Forelimb muscle (tissue), 1 donor: ENCODE measurements around the gene MTCL1. TPM values are rescaled to one million over a fixed set of nuclear protein-coding genes. Genes with fewer than 3 reads are reported as not detected.

Experiments
- DNase-seq: peaks from one replicate; pipeline ENCODE4 v3.0.0-alpha.2; 2013; ENCODE audit warnings: low read depth
- polyA plus RNA-seq: library from polyadenylated mRNA; unstranded; fragments of 120-200 nt; gene quantifications from one replicate; pipeline ENCODE4 v1.2.1, GENCODE V29; 2013; ENCODE audit not compliant: insufficient read length

Gene MTCL1
- polyA plus RNA-seq, 1 donor = 33.0 TPM

GRCh38 chr18:8809514-8809913, 104.2 kb downstream of the MTCL1 start:
- no peak for DNase-seq

GRCh38 chr18:8810157-8810556, 104.8 kb downstream of the MTCL1 start:
- DNase-seq = no peak

DNA sequence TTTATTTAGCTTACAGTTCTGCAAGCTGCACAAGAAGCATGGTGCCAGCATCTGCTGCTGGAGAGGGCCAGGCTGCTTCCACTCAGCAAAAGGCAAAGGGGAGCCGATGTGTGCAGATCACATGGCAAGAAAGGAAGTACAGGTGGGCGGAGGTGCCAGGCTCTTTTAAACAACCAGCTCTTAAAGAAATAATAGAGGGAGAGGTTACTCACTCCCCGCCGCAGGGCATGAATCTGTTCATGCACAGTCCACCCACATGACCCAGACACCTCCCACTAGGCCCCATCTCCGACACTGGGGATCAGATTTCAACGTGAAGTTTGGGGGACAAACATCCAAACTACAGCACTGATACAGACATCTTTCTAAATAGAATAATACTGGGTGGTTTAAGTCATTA, 105.8 kb downstream of the MTCL1 start:
- DNase-seq = no peak

- DNase-seq = no peak
Observed at GRCh38 chr18:8812631-8813030, 107.3 kb downstream of the MTCL1 start.

GRCh38 chr18:8813611-8814010, 108.3 kb downstream of the MTCL1 start:
- no peak for DNase-seq

- DNase-seq = no peak
Observed at GRCh38 chr18:8814206-8814605, 108.8 kb downstream of the MTCL1 start.

- DNase-seq = no peak
Observed at GRCh38 chr18:8816220-8816619, 110.9 kb downstream of the MTCL1 start.

DNA sequence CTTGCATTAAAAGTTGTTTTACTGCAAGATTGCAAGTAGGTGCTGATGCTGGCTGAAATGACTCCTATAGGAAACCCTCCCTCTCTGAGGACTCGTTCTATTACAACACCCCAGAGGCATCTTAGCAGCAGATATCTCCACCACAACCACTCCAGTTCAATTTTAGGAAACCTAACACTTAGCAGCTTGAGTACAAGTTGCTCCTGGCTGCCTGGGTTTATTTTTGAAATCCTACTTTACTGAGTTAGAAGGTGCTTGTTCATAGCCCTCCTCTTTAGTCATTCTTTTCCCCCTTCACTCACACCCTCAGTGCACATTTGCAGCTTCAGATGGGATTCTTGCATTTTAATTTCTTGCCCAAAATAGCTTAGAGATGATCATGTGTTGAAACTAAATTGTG, 111.5 kb downstream of the MTCL1 start:
- no peak for DNase-seq

GRCh38 chr18:8818982-8819381, 113.6 kb downstream of the MTCL1 start:
- DNase-seq = no peak

GRCh38 chr18:8820396-8821082, 115.2 kb downstream of the MTCL1 start:
- no peak for DNase-seq

DNA sequence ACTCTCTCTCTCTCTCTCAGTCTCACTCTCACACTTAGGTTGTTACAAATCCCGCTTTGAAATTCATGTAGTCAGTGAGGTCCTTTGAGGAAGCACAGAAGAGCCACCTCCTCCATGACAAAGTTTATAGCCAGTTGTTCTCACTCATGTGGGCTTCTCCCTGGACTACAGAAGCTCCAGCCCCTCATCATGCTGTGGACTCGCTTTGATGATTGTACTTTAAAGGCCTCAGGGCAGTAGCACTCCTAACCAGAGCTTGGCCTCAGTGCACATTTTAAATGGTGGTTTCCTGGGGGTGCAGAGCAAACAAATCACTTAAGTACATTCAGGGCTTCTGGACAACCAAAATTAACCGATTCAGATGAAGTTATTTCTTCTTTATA, 115.7 kb downstream of the MTCL1 start:
- DNase-seq = no peak

DNA sequence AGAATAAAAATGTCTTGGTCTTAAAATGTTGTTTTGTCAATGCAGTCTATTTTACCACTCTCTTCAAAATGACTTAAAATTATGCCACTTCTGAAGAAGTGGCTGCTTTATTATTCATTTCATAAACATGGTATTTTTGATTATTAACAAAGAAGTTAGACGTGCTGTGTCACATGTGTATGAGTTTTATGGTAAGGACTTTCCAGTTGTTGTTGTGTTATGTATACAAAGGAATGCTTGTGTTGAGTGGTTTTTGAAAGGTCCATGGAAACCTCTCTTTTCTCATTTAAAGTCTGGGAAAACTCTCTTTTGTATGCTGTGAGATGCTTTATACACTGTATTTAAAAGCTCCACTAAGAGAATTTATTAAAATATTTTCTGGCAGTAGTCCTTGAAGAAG, 116.2 kb downstream of the MTCL1 start:
- DNase-seq = no peak

DNA sequence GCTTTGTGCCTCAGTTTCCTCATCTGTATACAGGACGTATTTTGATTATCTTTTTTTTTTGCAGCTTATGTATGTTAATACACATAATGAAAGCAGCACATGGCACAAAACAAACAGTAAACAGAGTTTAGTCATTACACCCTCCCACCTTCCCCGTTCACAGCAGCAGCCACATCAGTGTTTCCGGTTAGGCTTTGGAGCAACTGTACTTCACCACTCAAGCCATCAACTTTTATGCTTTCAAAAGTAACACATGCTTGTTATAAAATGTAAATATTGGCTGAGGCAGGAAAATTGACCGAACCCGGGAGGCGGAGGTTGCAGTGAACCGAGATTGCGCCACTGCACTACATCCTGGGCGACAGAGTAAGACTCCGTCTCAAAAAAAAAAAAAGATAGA, 117.3 kb downstream of the MTCL1 start:
- DNase-seq = no peak

DNA sequence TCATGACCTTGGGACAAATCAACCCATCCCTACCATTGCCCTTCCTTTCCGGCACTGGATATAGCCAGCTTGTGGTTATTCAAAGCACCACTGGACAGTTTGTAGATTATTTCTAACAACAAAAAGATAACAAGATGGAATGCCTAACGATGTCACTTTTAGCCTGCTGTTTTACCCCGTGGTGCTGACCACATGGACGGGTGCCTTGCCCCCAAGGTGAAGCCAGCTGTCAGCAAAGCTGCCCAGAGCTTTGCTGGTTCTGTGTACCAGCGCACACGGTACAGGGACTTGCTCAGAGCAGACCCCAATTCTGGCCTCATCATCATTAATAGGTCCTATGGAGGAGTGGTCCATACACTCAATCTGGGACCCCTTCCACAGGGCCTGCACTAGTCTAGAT, 118.2 kb downstream of the MTCL1 start:
- no peak for DNase-seq

GRCh38 chr18:8824846-8825245, 119.5 kb downstream of the MTCL1 start:
- DNase-seq = no peak

DNA sequence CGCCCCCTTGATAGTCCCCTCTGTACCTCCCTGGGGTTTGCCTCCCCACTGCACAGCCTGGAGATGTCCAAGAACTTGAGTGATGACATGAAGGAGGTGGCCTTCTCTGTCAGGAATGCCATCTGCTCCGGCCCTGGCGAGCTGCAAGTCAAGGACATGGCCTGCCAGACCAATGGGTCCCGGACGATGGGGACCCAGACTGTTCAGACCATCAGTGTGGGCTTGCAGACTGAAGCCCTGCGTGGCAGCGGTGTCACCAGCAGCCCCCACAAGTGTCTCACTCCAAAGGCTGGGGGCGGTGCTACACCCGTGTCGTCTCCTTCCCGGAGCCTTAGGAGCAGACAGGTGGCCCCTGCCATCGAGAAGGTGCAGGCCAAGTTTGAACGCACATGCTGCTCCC, 119.9 kb downstream of the MTCL1 start:
- DNase-seq = no peak

DNA sequence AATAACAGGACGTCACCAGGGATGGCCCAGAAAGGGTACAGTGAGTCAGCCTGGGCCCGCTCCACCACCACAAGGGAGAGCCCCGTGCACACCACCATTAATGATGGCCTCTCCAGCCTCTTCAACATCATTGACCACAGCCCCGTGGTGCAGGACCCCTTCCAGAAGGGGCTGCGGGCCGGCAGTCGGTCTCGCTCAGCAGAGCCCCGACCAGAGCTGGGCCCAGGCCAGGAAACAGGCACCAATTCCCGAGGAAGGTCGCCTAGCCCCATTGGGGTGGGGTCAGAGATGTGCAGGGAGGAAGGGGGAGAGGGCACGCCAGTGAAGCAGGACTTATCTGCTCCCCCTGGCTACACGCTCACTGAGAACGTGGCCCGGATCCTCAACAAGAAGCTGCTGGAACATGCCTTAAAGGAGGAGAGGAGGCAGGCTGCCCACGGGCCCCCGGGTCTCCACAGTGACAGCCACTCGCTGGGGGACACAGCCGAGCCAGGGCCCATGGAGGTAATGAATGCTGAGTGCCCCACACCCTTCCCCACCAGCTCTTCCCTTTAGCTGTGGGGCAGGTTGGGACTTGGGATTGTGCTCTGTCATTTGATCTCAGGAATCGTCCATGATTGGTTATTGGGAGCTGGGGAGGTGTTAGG, 120.5 kb downstream of the MTCL1 start:
- DNase-seq = no peak

DNA sequence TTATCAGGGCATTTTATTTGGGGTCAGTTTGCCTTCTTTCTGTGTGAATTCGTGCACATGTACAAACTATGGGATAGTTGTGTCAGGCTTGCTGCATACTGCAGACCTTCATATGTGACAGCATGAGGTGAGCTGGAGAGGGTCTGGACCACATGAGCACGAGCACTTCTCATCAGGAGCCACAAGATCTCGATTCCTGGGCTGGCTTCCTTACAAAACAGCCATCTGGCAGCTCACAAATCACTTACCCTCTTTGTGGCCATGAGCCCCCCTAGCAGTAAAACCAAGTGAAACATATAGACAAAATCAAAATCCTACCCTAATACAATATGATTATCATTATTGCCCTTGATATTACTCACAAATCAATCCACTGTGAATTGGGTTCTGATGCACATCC, 121.2 kb downstream of the MTCL1 start:
- no peak for DNase-seq

- no peak for DNase-seq
Observed at GRCh38 chr18:8826971-8827370, 121.6 kb downstream of the MTCL1 start.

DNA sequence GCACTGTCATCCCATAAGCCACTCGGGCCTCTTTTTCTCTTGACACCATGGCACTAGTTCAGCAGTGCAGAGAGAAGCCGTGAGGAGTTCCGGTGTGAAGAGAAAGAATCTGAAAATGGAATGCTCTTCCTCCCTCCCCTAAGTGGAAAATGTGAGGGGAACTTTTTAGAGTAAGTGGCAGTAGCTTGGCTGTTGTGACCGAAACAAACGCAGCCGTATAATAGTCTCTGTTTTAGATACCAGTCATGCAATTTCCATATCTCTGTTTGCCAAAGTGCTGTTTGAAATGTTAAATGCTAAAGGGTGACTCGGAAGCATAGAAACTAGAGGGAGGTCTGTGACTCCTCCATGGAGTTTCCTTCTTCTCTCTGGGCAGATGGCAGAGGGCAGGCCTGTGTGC, 122.9 kb downstream of the MTCL1 start:
- no peak for DNase-seq

DNA sequence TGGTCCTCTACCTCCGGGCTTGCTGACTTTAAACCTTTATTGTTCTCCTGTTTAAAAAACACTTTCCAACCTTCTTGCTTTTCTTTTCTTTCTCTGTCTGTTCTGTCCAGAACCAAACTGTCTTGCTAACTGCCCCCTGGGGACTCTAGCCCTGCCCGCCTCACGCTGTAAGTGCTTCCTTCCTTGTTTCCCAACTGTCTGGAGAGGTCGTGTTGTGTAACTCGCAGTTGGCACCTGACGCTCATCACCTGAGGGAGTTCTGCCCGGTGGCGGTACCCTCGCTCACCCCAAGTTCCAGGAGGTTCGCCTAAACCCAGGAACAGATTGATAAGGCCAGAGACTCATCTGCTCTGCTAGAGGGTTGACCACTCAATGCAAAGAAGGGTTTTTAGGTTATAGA, 123.4 kb downstream of the MTCL1 start:
- no peak for DNase-seq

DNA sequence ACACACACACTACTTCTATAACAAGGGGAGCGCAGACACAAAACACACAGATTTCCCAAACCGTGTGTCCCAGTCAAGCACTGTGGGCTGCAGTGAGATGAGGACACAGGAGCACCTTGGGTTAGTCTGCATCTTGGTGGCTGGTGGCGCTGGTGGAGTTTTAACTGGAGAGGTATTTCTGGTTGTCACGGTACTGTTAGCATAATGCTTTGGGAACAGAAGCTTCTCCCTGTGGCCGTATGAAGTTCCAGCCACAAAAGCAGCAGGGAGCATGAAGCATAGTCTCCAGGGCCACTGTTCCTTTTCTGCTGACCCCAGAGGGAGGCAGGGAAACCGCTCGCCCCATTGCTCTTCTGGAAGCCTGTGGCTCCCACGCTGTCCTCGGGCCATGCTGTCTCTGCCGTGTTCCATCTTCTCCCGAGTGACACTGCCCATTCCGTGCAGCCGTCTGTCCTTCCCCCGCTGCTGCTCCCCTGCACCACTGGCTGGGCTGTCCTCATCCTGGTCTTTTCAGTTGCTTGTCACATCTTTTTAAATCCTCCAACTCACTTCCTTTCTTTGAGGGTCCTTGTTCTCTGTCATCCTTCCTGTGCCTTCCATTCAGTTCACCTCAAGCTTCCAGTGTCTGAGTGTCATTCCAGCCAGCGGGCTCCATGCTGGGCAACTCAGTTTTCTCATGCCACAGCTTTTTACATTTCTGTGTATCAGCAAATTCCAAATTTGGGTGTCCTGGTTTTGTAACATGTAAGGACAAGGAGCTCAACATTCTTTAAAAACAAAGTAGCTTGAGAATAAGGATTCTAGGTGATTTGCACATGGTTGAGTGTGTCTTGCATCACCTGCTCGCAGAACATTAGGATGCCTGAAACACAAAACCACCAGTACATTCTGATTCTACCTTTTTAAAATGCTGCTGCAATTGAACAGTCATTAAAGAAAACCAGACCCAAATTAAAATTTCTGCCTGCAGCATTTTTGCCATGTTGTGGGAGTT, 125.0 kb downstream of the MTCL1 start:
- no peak for DNase-seq

- DNase-seq = no peak
Observed at GRCh38 chr18:8831112-8831511, 125.8 kb downstream of the MTCL1 start.
